Common myeloid progenitor, CD34-positive (primary cell): ENCODE results near the gene RAB14.

Experiments used
- CTCF ChIA-PET: fragments of 350-600 bp; sonication (Branson Sonifier 250); formaldehyde crosslinking; loops from one replicate; lab custom pipeline; 2021; ENCODE audit warnings: antibody characterized with exemption; lab: Charles Lee
- POLR2A ChIA-PET: fragments of 350-600 bp; sonication (Branson Sonifier 250); formaldehyde crosslinking; loops from one replicate; lab custom pipeline; 2021; ENCODE audit warnings: antibody characterized with exemption; lab: Charles Lee
- DNase-seq, 3 donors: peaks; one replicate each; pipeline versions ENCODE4 v3.0.0 to v3.0.0-alpha.2; 2013
- H3K27ac ChIP-seq, 2 experiments: 1 replicate in 1 of 2; 2 replicates in 1 of 2; pipeline ENCODE4 v1.7.0; 2013; ENCODE audit warnings: inconsistent platforms in 2 of 2, low read length in 2 of 2, mild to moderate bottlenecking in 2 of 2, low read depth in 1 of 2, moderate library complexity in 1 of 2; ENCODE audit not compliant: severe bottlenecking in 2 of 2, insufficient read depth in 1 of 2, poor library complexity in 1 of 2
- H3K27me3 ChIP-seq, 5 experiments: replicated peaks in 2 of 5; 1 replicate in 3 of 5; 2 replicates in 2 of 5; pipeline versions ENCODE4 v1.6.1 to v1.7.0; 2013; ENCODE audit warnings: low read length in 4 of 5, mild to moderate bottlenecking in 2 of 5, moderate library complexity in 2 of 5, inconsistent platforms in 1 of 5; ENCODE audit not compliant: insufficient read depth in 5 of 5, control insufficient read depth in 4 of 5
- H3K36me3 ChIP-seq, 4 experiments: 1 replicate in 2 of 4; 2 replicates in 2 of 4; pipeline versions ENCODE4 v1.6.1 to v1.7.0; 2013; ENCODE audit warnings: low read length in 3 of 4, control low read depth in 1 of 4, mild to moderate bottlenecking in 1 of 4; ENCODE audit not compliant: control insufficient read depth in 4 of 4, insufficient read depth in 4 of 4
- H3K4me1 ChIP-seq, 4 experiments: 1 replicate in 3 of 4; 2 replicates in 1 of 4; pipeline versions ENCODE4 v1.6.1 to v1.7.1; 2013; ENCODE audit warnings: low read length in 3 of 4, mild to moderate bottlenecking in 3 of 4, control low read depth in 1 of 4, inconsistent platforms in 1 of 4, moderate library complexity in 1 of 4; ENCODE audit not compliant: control insufficient read depth in 4 of 4, insufficient read depth in 4 of 4; ENCODE audit errors: control extremely low read depth in 1 of 4
- H3K4me3 ChIP-seq, 7 experiments: 1 replicate in 4 of 7; 2 replicates in 3 of 7; pipeline versions ENCODE4 v1.5.1 to v1.7.0; 2013; ENCODE audit warnings: mild to moderate bottlenecking in 7 of 7, low read length in 6 of 7, moderate library complexity in 6 of 7, inconsistent platforms in 2 of 7, low read depth in 2 of 7, control low read depth in 1 of 7; ENCODE audit not compliant: insufficient read depth in 4 of 7, control insufficient read depth in 1 of 7; ENCODE audit errors: extremely low read depth in 1 of 7
- H3K9me3 ChIP-seq, 5 experiments: 1 replicate in 4 of 5; 2 replicates in 1 of 5; pipeline versions ENCODE4 v1.6.1 to v1.7.1; 2013; ENCODE audit warnings: low read length in 4 of 5, mild to moderate bottlenecking in 2 of 5, inconsistent platforms in 1 of 5, low read depth in 1 of 5, moderate library complexity in 1 of 5; ENCODE audit not compliant: control insufficient read depth in 4 of 5, insufficient read depth in 2 of 5; ENCODE audit errors: control extremely low read depth in 1 of 5
- WGBS: methylation state at CpG from one replicate; pipeline ENCODE4 v1.1.5; 2013; ENCODE audit not compliant: insufficient coverage; 5-methylcytosine and 5-hydroxymethylcytosine counted together

The RAB14 gene

DNA sequence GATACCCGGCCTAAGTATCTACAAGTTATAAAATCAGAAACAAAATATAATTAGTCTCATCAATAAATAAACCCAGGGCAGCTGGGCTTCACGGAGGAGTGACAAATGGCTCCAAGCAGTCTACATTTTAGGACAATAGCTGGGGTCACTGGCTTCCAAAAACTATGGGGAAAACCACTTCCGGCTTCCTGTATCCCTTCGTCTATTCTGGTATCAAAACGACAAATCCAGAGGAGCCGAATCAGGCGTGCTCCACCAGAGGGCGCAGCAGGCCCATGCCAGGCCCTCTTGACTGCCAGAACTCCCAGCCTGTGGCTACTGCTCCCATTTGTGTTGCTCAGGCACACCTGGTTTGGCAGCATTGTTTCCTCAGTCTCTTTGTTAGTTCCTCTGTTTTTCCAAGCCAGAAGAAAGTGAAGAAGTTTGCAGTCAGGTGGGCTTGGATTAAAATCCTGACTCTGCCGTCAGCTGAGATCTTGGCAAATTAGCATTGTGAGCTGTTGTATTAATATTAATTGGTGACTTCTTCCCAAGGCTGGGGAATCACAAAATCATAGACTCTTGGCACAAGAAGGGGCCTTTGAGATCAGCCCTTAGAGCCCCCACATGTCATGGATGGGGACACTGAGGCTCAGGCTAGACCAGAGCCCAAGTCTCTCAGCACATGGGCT lies 11.6 kb upstream of the RAB14 start:
- ChIA-PET CTCF (interaction anchor here (0.6 to 10.3 kb wide), 42 partner anchors 8 to 188 kb away, joined by 3 to 119 read pairs (median 4); partner anchors contain the start of genes GSN and RAB14), POLR2A (no interaction called here)
- Histone ChIP-seq H3K27me3 (no peaks in the 10 kb centered on the region), H3K4me1 (peaks cover 8 to 25% (median 19%) of the 10 kb centered on the region in 4 experiments), H3K36me3 (no peaks in the 10 kb centered on the region), H3K9me3 (no peaks in the 10 kb centered on the region), H3K4me3 (peak overlapping the region in 1 of 7 experiments; percentile 9), H3K27ac (no peak overlapping the region)
- peak; percentile 70 to 72 (median 70) for DNase-seq
- 24% methylated on average over 9 of the region's 9 CpGs for WGBS

- CTCF ChIA-PET: interaction anchor here (1.2 to 10.3 kb wide), 6 partner anchors 12 to 191 kb away, joined by 3 to 119 read pairs (median 51); partner anchors contain the start of gene GSN
- no peaks in the 10 kb centered on the region for H3K27me3 ChIP-seq
- POLR2A ChIA-PET: no interaction called here
- no peaks in the 10 kb centered on the region for H3K36me3 ChIP-seq
- no peaks in the 10 kb centered on the region for H3K9me3 ChIP-seq
- peak in 2 of 3 donors; percentile 49 to 69 for DNase-seq
- peaks cover 0 to 26% (median 9%) of the 10 kb centered on the region in 4 experiments for H3K4me1 ChIP-seq
- H3K4me3 ChIP-seq: no peak overlapping the region
- WGBS: 80% methylated on average over 1 of the region's 5 CpGs
- H3K27ac ChIP-seq: no peak overlapping the region
Measured at GRCh38 chr9:121210536-121210935, 8.9 kb upstream of the RAB14 start.

GRCh38 chr9:121207371-121207940 lies 5.8 kb upstream of the RAB14 start:
- DNase-seq: peak in 2 of 3 donors; percentile 38 to 41
- no CpG with 5 or more reads among the region's 2 CpGs for WGBS
- POLR2A ChIA-PET: no interaction called here
- no peaks in the 10 kb centered on the region for H3K27me3 ChIP-seq
- peaks cover under 1 to 14% (median 4%) of the 10 kb centered on the region in 4 experiments for H3K4me1 ChIP-seq
- no peaks in the 10 kb centered on the region for H3K9me3 ChIP-seq
- no peak overlapping the region for H3K4me3 ChIP-seq
- no peak overlapping the region for H3K27ac ChIP-seq
- CTCF ChIA-PET: interaction anchor here (1.2 to 10.3 kb wide), 5 partner anchors 63 to 186 kb away, joined by 3 to 82 read pairs (median 9); partner anchors contain the start of gene GSN
- no peaks in the 10 kb centered on the region for H3K36me3 ChIP-seq

GRCh38 chr9:121206516-121207370 lies 5.1 kb upstream of the RAB14 start:
- no peak for DNase-seq
- H3K27me3 ChIP-seq: no peaks in the 10 kb centered on the region
- POLR2A ChIA-PET: no interaction called here
- peaks cover 4 to 19% (median 8%) of the 10 kb centered on the region in 4 experiments for H3K4me1 ChIP-seq
- no peak overlapping the region for H3K27ac ChIP-seq
- no peaks in the 10 kb centered on the region for H3K36me3 ChIP-seq
- CTCF ChIA-PET: interaction anchor here (1.2 to 10.3 kb wide), 4 partner anchors 63 to 178 kb away, joined by 3 to 82 read pairs (median 10); partner anchors contain the start of gene GSN
- WGBS: 95% methylated on average over 4 of the region's 8 CpGs
- H3K4me3 ChIP-seq: no peak overlapping the region
- no peaks in the 10 kb centered on the region for H3K9me3 ChIP-seq

GRCh38 chr9:121204611-121205010 lies 2.9 kb upstream of the RAB14 start:
- H3K27me3 ChIP-seq: no peaks in the 10 kb centered on the region
- ChIA-PET POLR2A (interaction anchor here (0.6 kb wide), 1 partner anchor 11 kb away, joined by 3 read pairs; no protein-coding TSS in a partner anchor), CTCF (interaction anchor here (0.6 to 10.3 kb wide), 6 partner anchors 8 to 136 kb away, joined by 3 to 82 read pairs (median 4); partner anchors contain the start of gene GSN)
- H3K4me1 ChIP-seq: peaks cover 12 to 30% (median 19%) of the 10 kb centered on the region in 4 experiments
- DNase-seq: no peak
- H3K27ac ChIP-seq: no peak overlapping the region
- no peak overlapping the region for H3K4me3 ChIP-seq
- H3K9me3 ChIP-seq: no peaks in the 10 kb centered on the region
- no peaks in the 10 kb centered on the region for H3K36me3 ChIP-seq

DNA sequence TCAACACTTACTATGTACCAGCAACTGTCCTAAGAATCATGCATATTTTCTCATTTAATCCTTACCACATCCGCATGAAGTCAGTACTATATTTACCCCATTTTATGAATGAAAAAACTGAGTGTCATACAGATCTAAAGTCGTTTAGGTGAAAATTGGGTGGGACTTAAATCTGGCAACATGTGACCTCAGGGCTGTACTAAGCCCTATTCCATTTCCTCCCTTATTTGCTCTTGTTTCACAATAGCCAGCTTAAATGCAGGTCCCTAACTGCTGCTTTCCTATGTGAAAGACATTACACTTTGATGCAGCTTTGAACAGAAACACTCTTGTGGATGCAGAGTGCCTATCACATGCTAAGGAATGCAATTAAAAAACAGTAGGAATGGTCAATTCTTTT lies 2.5 kb upstream of the RAB14 start:
- no peak overlapping the region for H3K4me3 ChIP-seq
- WGBS: 88% methylated on average over 1 of the region's 2 CpGs
- no peaks in the 10 kb centered on the region for H3K27me3 ChIP-seq
- peaks cover 14 to 35% (median 23%) of the 10 kb centered on the region in 4 experiments for H3K4me1 ChIP-seq
- no peak overlapping the region for H3K27ac ChIP-seq
- POLR2A ChIA-PET: no interaction called here
- no peak for DNase-seq
- H3K36me3 ChIP-seq: no peaks in the 10 kb centered on the region
- CTCF ChIA-PET: interaction anchor here (0.9 to 1.9 kb wide), 3 partner anchors 10 to 112 kb away, joined by 4 to 5 read pairs (median 5); no protein-coding TSS in a partner anchor
- no peaks in the 10 kb centered on the region for H3K9me3 ChIP-seq
